Activated naive CD4-positive, alpha-beta T cell treated with anti-CD3 and anti-CD28 coated beads, Interleukin-2, amount 50 U/mL, for 24 hours (primary cell): ENCODE data around the gene TRMT112.

Experiments
- H3K27ac Mint-ChIP-seq: one replicate; pipeline ENCODE4 v1.8.0; 2021; ENCODE audit warnings: mild to moderate bottlenecking, mixed read lengths
- H3K27me3 Mint-ChIP-seq: one replicate; pipeline ENCODE4 v1.8.0; 2021; ENCODE audit warnings: mixed read lengths
- H3K36me3 Mint-ChIP-seq: one replicate; pipeline ENCODE4 v1.8.0; 2021; ENCODE audit warnings: mixed read lengths
- H3K4me1 Mint-ChIP-seq: one replicate; pipeline ENCODE4 v1.8.0; 2021; ENCODE audit warnings: mixed read lengths
- H3K4me3 Mint-ChIP-seq: one replicate; pipeline ENCODE4 v1.8.0; 2021; ENCODE audit warnings: mild to moderate bottlenecking, mixed read lengths
- H3K9me3 Mint-ChIP-seq: one replicate; pipeline ENCODE4 v1.8.0; 2021; ENCODE audit warnings: mixed read lengths

The TRMT112 gene

DNA sequence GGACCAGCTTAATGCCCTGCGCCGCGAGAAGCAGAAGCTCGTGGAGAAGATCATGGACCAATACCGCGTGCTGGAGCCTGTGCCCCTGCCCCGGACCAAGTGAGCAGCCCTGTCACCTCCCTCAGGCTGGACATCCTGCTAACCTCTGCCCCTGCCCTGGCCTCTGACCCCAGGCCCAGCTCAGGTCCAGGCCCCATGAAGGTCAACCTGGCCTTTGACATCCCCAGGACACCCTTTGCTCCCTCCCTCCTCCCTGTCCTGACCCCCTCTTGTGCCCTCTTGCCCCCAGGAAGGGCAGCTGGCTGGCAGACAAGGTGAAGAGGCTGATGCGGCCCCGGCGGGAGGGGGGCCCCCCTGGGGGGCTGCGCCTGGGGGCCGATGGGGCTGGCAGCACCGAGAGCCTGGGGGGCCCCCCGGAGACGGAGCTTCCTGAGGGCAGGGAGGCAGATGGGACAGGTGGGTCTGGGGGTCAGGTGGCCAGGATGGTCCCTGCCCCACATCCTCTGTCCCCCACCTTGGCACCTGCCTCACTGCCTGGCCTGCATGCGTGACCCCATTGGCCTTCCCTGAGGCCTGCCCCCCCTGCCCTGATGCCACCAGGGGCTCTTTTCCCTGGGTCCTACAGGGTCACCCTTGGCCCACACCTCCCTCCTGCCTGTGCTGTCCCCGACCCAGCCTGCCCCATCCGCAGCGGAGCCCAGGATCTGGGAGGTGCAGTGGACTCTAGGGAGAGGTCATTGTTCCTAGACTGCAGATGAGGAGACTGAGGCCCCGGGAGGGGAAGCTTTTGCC, 36.6 kb upstream of the TRMT112 start:
- no peaks in the 10 kb centered on the region for H3K9me3 Mint-ChIP-seq
- no peak overlapping the region for H3K27ac Mint-ChIP-seq
- no peaks in the 10 kb centered on the region for H3K36me3 Mint-ChIP-seq
- no peaks in the 10 kb centered on the region for H3K27me3 Mint-ChIP-seq
- H3K4me3 Mint-ChIP-seq = no peak overlapping the region
- H3K4me1 Mint-ChIP-seq = peaks cover 15% of the 10 kb centered on the region

- Mint-ChIP-seq H3K27ac (no peak overlapping the region), H3K27me3 (no peaks in the 10 kb centered on the region), H3K4me3 (no peak overlapping the region), H3K9me3 (no peaks in the 10 kb centered on the region), H3K36me3 (no peaks in the 10 kb centered on the region), H3K4me1 (peaks cover 13% of the 10 kb centered on the region)
Observed at GRCh38 chr11:64352995-64353714, 35.8 kb upstream of the TRMT112 start.

DNA sequence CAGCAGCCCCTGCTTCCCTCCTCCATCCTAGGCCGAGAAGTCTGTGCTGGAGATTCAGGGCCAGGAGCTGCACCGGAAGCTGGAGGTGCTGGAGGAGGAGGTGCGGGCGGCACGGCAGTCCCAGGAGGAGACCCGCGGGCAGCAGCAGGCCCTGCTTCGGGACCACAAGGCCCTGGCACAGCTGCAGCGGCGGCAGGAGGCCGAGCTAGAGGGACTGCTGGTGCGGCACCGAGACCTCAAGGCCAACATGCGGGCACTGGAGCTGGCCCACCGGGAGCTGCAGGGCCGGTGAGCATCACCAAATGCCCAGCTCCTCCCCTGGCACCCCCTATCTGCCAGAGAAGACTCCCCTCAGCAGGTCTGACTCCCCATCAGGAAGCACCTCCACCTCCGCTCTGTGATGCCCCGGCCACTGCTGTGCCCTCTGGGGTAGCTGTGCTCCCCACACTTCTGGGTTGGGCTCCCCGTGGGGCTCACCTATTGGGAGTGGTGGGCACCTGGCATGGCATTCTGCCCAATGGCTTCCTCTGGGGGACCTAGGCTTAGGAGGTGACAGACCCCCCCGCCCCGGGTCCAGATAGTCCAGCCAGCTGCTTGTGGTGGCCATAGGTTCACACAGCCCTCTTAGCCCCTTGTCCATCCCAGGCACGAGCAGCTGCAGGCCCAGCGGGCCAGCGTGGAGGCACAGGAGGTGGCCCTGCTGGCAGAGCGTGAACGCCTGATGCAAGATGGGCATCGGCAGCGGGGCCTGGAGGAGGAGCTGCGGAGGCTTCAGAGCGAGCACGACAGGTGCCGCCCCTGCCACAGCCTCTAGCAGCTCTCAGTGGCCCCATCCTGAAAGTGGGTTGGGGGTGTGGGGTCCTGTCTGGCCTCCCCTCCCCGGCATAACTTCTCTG, 35.0 kb upstream of the TRMT112 start:
- Mint-ChIP-seq H3K4me3 (no peak overlapping the region), H3K27me3 (no peaks in the 10 kb centered on the region), H3K36me3 (no peaks in the 10 kb centered on the region), H3K9me3 (no peaks in the 10 kb centered on the region), H3K4me1 (peaks cover 5% of the 10 kb centered on the region), H3K27ac (no peak overlapping the region)

GRCh38 chr11:64351136-64351631, 33.8 kb upstream of the TRMT112 start:
- Mint-ChIP-seq H3K36me3 (no peaks in the 10 kb centered on the region), H3K4me3 (no peak overlapping the region), H3K27me3 (no peaks in the 10 kb centered on the region), H3K27ac (no peak overlapping the region), H3K9me3 (no peaks in the 10 kb centered on the region), H3K4me1 (no peaks in the 10 kb centered on the region)

DNA sequence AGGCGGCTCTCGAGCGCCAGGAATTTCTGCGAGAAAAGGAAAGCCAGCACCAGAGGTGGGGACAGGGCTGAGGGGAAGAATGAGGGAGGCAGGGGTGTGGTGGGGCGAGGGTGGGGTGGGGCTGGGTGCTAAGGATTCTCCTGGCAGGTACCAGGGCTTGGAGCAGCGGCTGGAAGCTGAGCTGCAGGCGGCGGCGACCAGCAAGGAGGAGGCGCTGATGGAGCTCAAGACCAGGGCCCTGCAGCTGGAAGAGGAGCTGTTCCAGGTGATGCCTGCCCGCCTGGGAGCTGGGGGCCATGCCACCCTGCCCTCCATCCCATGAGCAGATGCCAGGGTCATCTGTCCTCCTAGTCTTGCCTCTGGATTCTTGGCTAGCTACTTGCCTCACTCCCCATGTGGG, 32.0 kb upstream of the TRMT112 start:
- Mint-ChIP-seq H3K4me3 (no peak overlapping the region), H3K27ac (no peak overlapping the region), H3K9me3 (no peaks in the 10 kb centered on the region), H3K27me3 (no peaks in the 10 kb centered on the region), H3K36me3 (no peaks in the 10 kb centered on the region), H3K4me1 (peaks cover 4% of the 10 kb centered on the region)

DNA sequence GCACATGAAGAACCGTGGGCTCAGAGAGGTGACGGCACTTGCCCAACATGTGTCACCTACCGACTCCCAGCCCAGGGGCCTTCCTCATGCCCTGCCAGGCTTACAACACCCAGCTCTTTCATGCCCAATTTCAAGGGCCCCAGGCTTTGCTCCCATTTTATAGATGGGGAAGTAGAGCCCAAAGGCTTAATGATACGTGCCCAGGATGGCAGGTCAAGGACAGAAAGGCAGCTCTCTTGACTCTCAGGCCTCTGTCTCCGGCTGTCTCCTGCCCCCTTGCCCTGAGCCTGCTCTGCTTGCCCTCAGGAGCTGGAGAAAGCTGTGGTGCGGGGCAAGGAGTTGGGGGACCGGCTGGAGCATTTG, 31.6 kb upstream of the TRMT112 start:
- Mint-ChIP-seq H3K4me1 (peaks cover 4% of the 10 kb centered on the region), H3K36me3 (no peaks in the 10 kb centered on the region), H3K4me3 (no peak overlapping the region), H3K27me3 (no peaks in the 10 kb centered on the region), H3K27ac (no peak overlapping the region), H3K9me3 (no peaks in the 10 kb centered on the region)

- no peaks in the 10 kb centered on the region for H3K36me3 Mint-ChIP-seq
- H3K27ac Mint-ChIP-seq = no peak overlapping the region
- H3K4me3 Mint-ChIP-seq = no peak overlapping the region
- peaks cover 4% of the 10 kb centered on the region for H3K4me1 Mint-ChIP-seq
- no peaks in the 10 kb centered on the region for H3K9me3 Mint-ChIP-seq
- H3K27me3 Mint-ChIP-seq = no peaks in the 10 kb centered on the region
Observed at GRCh38 chr11:64348383-64349024, 31.1 kb upstream of the TRMT112 start.

- Mint-ChIP-seq H3K4me3 (no peak overlapping the region), H3K4me1 (peaks cover 4% of the 10 kb centered on the region), H3K27ac (peak overlapping the region; percentile 62), H3K9me3 (no peaks in the 10 kb centered on the region), H3K36me3 (no peaks in the 10 kb centered on the region), H3K27me3 (no peaks in the 10 kb centered on the region)
Observed at GRCh38 chr11:64347193-64347867, 30.0 kb upstream of the TRMT112 start.

GRCh38 chr11:64344787-64345186, 27.4 kb upstream of the TRMT112 start:
- H3K4me3 Mint-ChIP-seq = no peak overlapping the region
- H3K9me3 Mint-ChIP-seq = no peaks in the 10 kb centered on the region
- H3K27ac Mint-ChIP-seq = no peak overlapping the region
- H3K27me3 Mint-ChIP-seq = no peaks in the 10 kb centered on the region
- no peaks in the 10 kb centered on the region for H3K36me3 Mint-ChIP-seq
- peaks cover 23% of the 10 kb centered on the region for H3K4me1 Mint-ChIP-seq

DNA sequence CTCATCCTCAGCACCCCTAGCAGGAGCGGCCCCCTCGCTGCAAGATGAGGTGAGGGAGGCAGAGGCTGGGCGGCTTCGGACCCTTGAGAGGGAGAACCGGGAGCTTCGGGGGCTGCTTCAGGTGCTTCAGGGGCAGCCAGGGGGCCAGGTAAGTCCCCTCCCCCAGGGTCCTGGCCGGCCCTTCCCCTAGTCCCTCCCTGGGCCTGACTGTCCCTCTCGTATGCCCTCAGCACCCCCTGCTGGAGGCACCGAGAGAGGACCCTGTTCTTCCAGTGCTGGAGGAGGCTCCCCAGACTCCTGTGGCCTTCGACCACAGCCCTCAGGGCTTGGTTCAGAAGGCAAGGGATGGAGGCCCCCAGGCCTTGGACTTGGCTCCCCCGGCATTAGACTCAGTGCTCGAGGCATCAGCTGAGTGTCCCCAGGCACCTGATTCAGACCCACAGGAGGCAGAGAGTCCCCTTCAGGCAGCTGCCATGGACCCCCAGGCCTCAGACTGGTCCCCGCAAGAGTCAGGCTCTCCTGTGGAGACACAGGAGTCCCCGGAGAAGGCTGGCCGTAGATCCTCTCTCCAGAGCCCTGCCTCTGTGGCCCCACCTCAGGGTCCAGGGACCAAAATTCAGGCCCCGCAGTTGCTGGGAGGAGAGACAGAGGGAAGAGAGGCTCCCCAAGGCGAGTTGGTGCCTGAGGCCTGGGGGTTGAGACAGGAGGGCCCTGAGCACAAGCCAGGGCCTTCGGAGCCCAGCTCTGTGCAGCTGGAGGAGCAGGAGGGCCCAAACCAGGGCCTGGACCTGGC, 26.6 kb upstream of the TRMT112 start:
- H3K4me3 Mint-ChIP-seq = no peak overlapping the region
- H3K9me3 Mint-ChIP-seq = no peaks in the 10 kb centered on the region
- H3K36me3 Mint-ChIP-seq = no peaks in the 10 kb centered on the region
- no peaks in the 10 kb centered on the region for H3K27me3 Mint-ChIP-seq
- H3K4me1 Mint-ChIP-seq = peaks cover 31% of the 10 kb centered on the region
- H3K27ac Mint-ChIP-seq = no peak overlapping the region

DNA sequence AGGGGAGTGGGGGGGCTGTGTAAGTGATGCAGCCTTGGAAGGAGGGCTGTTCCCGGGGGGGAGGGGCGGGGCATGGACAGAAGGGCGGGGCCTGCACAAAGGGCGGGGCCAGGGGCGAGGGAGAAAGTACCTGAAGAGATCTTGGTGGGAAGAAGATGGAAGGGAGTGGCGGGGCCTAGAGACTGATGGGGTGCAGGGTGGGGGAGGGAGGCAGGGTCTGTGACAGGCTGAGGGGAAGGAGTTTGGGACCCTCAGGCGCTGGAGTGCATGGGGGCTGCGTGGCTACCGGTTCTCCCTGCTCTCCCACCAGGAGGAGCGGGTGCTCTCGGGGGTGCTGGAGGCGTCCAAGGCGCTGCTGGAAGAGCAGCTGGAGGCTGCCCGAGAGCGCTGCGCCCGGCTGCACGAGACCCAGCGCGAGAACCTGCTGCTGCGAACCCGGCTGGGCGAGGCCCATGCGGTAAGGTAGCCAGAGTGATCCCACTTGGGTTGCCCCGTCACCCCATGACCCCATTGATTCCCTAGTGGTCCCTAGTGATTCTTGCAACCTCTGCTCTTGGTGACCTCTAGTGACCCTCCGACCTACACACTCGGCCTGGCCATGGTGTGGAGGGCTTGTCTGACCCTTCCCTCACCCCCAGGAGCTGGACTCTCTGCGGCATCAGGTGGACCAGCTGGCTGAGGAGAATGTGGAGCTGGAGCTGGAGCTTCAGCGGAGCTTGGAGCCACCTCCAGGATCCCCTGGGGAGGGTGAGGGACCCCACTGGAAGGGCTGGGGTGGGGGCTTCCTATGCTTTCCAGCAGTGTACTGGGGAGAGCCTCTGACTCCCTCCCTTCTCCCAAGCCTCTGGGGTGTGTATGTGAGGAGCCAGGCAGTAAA, 25.7 kb upstream of the TRMT112 start:
- Mint-ChIP-seq H3K36me3 (no peaks in the 10 kb centered on the region), H3K4me3 (no peak overlapping the region), H3K27ac (no peak overlapping the region), H3K27me3 (no peaks in the 10 kb centered on the region), H3K4me1 (peaks cover 35% of the 10 kb centered on the region), H3K9me3 (no peaks in the 10 kb centered on the region)

GRCh38 chr11:64341851-64342791, 24.8 kb upstream of the TRMT112 start:
- H3K36me3 Mint-ChIP-seq = no peaks in the 10 kb centered on the region
- no peaks in the 10 kb centered on the region for H3K9me3 Mint-ChIP-seq
- no peaks in the 10 kb centered on the region for H3K27me3 Mint-ChIP-seq
- peaks cover 40% of the 10 kb centered on the region for H3K4me1 Mint-ChIP-seq
- H3K4me3 Mint-ChIP-seq = peak overlapping the region; percentile 26
- H3K27ac Mint-ChIP-seq = peak overlapping the region; percentile 30

GRCh38 chr11:64341429-64341828, 24.1 kb upstream of the TRMT112 start:
- H3K27me3 Mint-ChIP-seq = no peaks in the 10 kb centered on the region
- H3K36me3 Mint-ChIP-seq = no peaks in the 10 kb centered on the region
- peaks cover 40% of the 10 kb centered on the region for H3K4me1 Mint-ChIP-seq
- peak overlapping the region; percentile 88 for H3K4me3 Mint-ChIP-seq
- H3K9me3 Mint-ChIP-seq = no peaks in the 10 kb centered on the region
- H3K27ac Mint-ChIP-seq = no peak overlapping the region
